HG03064 (cell line): ENCODE measurements around the gene ITSN1.
A peak's percentile ranks its signal among the peaks of the same experiment; 100 is the strongest.
"Not testable (repeated sequence)": the region's sequence is repeated elsewhere in the genome, so short reads cannot be mapped to it uniquely, and the experiment has no call there.

Source experiments
- ATAC-seq: cut with Tn5 transposase; IDR thresholded peaks from one replicate; pipeline ENCODE4 v1.9.1; 2021; ENCODE audit warnings: low read depth; ENCODE audit not compliant: unreplicated experiment

The ITSN1 gene

GRCh38 chr21:33909756-33910155, 267.5 kb downstream of the ITSN1 start:
- ATAC-seq: no peak

DNA sequence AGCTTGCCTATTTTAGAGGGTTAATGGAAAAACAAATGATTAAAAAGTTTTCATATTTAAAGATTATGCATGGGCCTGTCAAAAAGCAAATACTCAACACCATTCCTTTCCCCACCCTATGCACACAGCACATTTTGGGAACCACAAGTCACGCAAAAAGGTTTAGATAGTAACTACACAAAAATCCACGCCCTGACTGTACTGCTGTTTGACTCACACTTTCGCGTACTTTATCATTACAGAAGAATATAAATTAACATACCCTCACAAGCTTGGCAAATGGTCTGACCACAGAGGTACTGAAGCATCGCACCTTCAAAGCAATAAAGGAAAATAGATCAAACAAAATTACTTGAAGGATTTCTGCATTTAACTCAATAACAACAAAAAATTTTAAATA, 271.9 kb downstream of the ITSN1 start:
- no peak for ATAC-seq

- ATAC-seq: peak; percentile 97
Measured at GRCh38 chr21:33915368-33916199, 273.3 kb downstream of the ITSN1 start, which contains the start of gene ATP5PO. Gene ATP5PO (minus strand): TSS chr21:33915804. CDS start chr21:33915763, 41 bp downstream.

GRCh38 chr21:33916200-33916567, 273.9 kb downstream of the ITSN1 start:
- ATAC-seq: peak; percentile 7

- ATAC-seq: no peak
Measured at GRCh38 chr21:33917421-33917820, 275.1 kb downstream of the ITSN1 start.

- ATAC-seq: peak; percentile 90
Measured at GRCh38 chr21:33924079-33924765, 281.9 kb downstream of the ITSN1 start.

DNA sequence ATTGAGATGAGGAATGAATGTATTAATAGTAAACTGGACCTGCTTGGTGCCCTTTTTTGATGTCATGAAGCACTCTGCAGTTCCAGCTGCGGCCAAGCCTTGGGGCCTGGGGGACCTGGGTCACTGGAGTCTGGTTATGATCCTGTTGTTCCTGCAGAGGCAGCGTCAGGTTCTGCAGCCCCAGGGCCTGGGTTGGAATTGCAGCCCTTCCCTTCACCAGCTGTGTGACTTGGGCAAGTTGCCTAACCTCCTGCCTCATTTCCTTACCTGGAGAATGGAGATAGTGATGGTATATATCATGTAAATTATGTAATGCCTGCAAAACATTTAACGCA, 282.4 kb downstream of the ITSN1 start:
- ATAC-seq: no peak

DNA sequence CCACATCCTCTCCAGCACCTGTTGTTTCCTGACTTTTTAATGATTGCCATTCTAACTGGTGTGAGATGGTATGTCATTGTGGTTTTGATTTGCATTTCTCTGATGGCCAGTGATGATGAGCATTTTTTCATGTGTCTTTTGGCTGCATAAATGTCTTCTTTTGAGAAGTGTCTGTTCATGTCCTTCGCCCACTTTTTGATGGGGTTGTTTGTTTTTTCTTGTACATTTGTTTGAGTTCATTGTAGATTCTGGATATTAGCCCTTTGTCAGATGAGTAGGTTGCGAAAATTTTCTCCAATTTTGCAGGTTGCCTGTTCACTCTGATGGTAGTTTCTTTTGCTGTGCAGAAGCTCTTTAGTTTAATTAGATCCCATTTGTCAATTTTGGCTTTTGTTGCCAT, 283.9 kb downstream of the ITSN1 start:
- ATAC-seq: not testable (repeated sequence)

DNA sequence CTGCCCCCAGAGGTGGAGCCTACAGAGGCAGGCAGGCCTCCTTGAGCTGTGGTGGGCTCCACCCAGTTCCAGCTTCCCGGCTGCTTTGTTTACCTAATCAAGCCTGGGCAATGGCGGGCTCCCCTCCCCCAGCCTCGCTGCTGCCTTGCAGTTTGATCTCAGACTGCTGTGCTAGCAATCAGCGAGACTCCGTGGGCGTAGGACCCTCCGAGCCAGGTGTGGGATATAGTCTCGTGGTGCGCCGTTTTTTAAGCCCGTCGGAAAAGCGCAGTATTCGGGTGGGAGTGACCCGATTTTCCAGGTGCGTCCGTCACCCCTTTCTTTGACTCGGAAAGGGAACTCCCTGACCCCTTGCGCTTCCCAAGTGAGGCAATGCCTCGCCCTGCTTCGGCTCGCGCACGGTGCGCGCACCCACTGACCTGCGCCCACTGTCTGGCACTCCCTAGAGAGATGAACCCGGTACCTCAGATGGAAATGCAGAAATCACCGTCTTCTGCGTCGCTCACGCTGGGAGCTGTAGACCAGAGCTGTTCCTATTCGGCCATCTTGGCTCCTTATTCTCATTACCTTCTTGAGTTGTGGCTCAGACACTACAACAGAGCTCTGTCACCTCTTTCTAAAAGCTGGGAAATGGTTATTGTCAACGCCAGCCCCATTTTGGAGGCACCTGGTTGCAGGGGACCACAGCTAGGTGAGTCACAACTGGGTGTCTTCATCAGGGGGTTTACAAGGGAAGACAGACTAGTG, 288.9 kb downstream of the ITSN1 start:
- ATAC-seq: not testable (repeated sequence)

- ATAC-seq: no peak
Measured at GRCh38 chr21:33931799-33932390, 289.6 kb downstream of the ITSN1 start.

DNA sequence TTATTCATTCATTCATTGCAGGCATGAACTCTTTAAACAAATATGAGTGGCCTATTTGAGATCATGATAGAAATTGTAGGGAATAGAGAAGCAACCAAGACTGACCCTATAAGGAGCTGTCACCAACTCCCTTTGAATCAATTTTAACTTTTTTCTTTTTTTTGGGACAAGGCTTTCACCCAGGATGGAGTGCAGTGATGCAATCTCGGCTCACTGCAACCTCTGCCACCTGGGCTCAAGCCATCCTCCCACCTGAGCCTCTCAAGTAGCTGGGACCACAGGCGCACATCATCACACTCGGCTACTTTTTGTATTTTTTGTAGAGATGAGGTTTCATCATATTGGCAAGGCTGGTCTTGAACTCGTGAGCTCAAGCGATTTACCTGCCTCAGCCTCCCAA, 290.4 kb downstream of the ITSN1 start:
- ATAC-seq: no peak

GRCh38 chr21:33936301-33937038, 294.2 kb downstream of the ITSN1 start:
- ATAC-seq: no peak

GRCh38 chr21:33937146-33937545, 294.8 kb downstream of the ITSN1 start:
- no peak for ATAC-seq

DNA sequence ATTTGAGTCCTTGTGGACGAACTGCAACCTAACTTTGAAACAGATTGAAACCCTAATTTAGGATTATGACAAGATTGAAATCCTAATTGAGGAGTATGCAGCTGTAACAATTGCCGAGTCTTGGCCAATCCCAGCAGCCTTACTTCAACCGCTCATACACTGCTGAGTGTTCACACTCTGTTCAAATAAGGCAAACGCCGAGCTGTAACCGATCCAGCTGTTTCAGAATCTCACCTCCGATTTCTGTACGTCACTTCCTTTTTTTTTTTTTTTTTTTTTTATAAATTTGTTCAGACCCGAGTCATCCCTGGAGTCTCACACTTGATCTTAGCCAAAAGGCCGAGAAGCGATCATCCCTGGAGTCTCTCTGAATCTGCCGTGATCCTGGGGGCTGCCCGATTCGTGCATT, 295.6 kb downstream of the ITSN1 start:
- no peak for ATAC-seq

DNA sequence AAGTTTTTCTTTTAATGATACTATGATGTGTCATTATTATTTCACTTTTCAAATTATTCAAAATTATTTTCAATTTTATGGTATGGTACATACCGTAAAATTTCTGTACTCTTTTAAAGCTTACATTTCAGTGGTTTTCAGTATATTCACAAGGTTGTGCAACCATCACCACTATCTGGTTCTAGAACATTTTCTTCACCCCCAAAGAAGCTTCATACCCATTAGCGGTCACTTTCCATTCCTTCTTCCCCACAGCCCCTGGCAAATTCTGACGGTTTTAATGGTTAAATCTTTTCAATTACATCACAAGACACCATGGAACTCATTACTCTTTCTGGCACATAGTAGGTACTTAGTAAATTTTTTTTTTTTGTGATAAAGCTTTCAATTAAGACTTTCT, 296.1 kb downstream of the ITSN1 start:
- no peak for ATAC-seq

- ATAC-seq: no peak
Measured at GRCh38 chr21:33939226-33939625, 296.9 kb downstream of the ITSN1 start.

DNA sequence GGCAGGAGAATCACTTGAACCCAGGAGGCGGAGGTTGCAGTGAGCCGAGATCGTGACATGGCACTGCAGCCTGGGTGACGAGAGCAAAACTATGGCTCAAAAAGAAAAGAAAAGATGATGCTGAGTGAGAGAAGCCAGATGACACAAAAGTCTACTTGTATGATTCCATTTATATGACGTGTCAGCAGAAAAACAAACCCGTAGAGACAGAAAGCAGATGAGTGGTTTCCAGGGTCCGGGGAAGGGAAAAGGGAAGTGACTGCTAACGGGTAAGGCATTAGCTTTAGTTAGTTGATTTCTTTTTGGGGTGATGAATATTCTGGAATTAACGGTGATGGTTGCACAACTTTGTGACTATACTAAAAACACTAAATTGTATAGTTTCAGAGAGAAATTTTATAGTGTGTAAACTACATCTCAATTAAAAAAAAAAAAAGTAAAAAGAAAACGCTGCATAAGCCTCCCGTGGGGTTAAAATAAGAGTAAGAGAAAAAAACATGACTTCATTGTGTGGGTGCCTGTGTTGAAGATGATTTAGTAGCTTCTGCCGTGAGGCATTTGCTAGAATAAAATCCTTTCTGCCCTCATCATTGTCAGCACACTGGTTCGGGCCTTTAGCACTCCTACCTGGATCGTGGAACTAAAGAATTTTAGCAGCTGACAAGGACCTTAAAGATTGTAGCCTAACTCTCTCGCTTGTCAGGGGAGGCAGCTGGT, 298.0 kb downstream of the ITSN1 start:
- no peak for ATAC-seq

DNA sequence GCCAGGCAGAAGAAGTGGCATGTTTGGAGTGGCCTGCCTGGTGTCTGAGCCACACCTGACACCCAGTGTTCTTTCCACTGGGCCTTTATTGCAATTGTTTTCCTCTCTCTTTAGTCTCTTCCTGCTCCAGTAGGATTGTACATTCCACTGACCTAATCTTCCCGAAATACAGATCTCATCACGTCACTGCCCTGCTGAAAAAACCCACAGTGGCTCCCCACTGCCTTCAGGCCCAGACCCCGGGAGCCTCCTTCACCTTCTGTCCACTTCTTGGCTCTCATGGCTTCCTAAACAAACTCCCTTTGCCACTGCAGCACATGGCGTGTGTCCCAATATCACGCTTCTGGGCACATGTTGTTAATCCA, 298.6 kb downstream of the ITSN1 start:
- no peak for ATAC-seq

DNA sequence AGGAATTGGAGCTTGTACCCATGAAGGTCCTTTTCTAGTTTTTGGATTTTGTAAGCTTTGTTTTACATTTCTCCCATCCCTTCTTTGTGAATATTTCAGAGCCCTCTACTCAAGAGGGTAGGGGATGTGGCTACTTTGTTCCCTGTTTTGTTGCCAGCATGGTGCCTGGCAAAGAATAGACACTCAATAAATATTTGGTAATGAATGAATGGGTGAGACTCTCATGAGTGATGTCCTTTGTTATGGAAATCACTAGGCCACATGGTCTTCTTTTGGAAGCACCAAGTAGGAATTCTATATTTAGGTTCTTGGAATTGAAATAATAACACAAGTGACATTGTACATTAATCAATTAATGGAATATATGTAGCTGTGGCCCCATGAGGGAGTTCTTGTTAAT, 300.1 kb downstream of the ITSN1 start:
- no peak for ATAC-seq

GRCh38 chr21:33943293-33943692, 301.0 kb downstream of the ITSN1 start:
- no peak for ATAC-seq
